ENCODE data around the gene IRX5.

Gene IRX5

DNA sequence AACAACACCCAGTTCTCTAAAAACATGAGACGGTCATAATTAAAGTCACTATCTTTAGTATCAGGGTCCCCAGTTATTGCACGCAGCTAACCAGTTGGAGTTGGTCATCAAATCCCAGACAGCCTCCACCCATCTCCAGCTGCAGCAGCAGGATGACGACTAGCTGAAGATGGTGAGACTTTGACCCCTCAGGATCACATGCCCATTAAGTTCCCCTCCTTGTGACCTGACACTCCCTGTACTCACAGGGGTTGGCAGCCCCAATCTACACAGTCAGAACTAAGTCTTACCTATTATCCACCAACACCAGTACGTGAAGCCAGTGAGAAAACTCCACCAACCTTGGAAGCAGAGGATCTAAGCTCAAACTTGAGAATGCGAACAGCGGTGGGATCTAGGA lies 37.7 kb upstream of the IRX5 start:
- DNase-seq (ENCODE audit: low spot score) = no peak
- in situ Hi-C loops (cut with MboI; ENCODE audit: low sequenced_read_pairs, unreplicated experiment) = no loop called here

DNA sequence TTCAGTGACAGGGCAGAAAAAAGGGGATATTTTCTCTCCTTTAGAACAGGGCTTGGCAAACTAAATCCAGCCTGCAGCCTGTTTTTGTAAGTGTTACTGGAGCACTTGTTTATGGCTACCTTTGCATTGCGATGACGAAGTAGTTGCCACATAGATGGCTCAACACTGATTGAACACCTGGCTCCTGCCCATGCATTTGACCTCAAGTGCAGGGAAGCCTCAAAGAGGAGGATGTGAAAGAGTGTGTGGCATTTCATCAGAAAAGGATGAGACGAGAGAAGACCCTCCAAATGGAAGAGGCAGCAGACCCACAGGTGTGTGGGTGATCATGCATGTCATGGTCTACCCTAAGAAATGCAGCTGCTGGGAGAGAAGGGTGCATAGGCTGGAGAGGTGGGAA lies 32.7 kb upstream of the IRX5 start:
- in situ Hi-C loops (cut with MboI; ENCODE audit: low sequenced_read_pairs, unreplicated experiment) = no loop called here
- TF ChIP-seq, protein P1, sequence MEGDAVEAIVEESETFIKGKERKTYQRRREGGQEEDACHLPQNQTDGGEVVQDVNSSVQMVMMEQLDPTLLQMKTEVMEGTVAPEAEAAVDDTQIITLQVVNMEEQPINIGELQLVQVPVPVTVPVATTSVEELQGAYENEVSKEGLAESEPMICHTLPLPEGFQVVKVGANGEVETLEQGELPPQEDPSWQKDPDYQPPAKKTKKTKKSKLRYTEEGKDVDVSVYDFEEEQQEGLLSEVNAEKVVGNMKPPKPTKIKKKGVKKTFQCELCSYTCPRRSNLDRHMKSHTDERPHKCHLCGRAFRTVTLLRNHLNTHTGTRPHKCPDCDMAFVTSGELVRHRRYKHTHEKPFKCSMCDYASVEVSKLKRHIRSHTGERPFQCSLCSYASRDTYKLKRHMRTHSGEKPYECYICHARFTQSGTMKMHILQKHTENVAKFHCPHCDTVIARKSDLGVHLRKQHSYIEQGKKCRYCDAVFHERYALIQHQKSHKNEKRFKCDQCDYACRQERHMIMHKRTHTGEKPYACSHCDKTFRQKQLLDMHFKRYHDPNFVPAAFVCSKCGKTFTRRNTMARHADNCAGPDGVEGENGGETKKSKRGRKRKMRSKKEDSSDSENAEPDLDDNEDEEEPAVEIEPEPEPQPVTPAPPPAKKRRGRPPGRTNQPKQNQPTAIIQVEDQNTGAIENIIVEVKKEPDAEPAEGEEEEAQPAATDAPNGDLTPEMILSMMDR (IDR thresholded peaks at IDR 0.05; ENCODE audit: borderline replicate concordance, control extremely low read depth, extremely low read depth, insufficient read depth, missing control alignments) = no peak
- DNase-seq (ENCODE audit: low spot score) = no peak

More for the DNA sequence above, 37.7 kb upstream of the IRX5 start:
- TF ChIP-seq, protein P1 (IDR thresholded peaks at IDR 0.05; ENCODE audit: borderline replicate concordance, control extremely low read depth, extremely low read depth, insufficient read depth, missing control alignments) = no peak

DNA sequence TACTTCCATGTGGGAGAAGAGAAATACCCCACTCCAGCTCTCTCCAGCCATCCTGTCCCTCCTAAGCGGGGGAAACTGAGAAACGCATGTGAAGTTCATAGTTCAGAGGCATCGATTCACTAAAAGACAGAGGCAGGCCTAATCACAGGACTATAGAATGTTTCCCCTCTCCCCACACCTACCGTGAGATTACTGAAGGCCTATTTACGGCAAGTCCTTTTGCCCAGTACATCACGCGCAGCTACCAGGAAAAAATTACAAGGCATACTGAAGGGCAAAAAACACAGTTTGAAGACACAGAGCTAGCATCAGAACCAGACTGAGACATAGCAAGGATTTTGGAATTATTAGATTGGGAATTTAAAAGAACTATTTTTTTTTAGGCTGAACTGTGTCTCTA lies 29.1 kb upstream of the IRX5 start:
- in situ Hi-C loops (cut with MboI; ENCODE audit: low sequenced_read_pairs, unreplicated experiment) = no loop called here
- TF ChIP-seq, protein P1 (IDR thresholded peaks at IDR 0.05; ENCODE audit: borderline replicate concordance, control extremely low read depth, extremely low read depth, insufficient read depth, missing control alignments) = no peak
- no peak for DNase-seq (ENCODE audit: low spot score)

DNA sequence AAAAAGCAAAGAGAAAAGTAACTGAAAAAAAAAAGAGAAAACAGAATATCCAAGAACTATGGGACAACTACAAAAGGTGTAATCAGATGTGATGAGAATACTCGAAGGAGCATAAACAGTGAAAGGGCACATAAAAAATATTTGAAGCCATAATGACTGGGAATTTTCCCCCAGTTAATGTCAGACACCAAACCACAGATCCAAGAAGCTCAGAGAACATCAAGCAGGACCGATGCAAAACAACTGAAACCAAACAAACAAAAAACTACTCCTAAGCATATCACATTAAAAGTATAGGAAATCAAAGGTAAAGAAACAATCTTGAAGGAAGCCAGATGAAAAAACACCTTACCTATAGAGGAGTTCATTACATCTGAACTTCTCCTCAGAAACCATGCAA lies 27.6 kb upstream of the IRX5 start:
- in situ Hi-C loops (cut with MboI; ENCODE audit: low sequenced_read_pairs, unreplicated experiment) = no loop called here
- no peak for DNase-seq (ENCODE audit: low spot score)
- TF ChIP-seq, protein P1 (IDR thresholded peaks at IDR 0.05; ENCODE audit: borderline replicate concordance, control extremely low read depth, extremely low read depth, insufficient read depth, missing control alignments) = no peak

DNA sequence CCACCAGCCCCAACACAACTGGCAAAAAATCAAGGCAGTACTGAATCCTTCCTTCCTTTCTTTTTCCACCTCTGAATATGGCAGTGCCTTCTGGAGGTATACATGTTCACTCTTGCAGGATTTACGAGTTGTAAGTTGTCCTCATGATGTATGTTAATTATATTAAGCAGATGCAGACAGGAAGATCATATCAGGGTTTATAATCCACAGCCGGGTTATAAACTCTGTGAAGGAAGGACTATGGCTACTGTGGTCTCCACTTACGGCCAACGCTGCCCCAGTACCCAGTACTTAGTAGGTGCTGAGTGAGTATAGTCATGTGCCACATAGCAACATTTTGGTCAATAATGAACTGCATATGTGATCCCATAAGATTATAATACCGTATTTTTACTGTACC lies 19.6 kb upstream of the IRX5 start:
- in situ Hi-C loops (cut with MboI; ENCODE audit: low sequenced_read_pairs, unreplicated experiment) = no loop called here
- TF ChIP-seq, protein P1 (IDR thresholded peaks at IDR 0.05; ENCODE audit: borderline replicate concordance, control extremely low read depth, extremely low read depth, insufficient read depth, missing control alignments) = no peak
- DNase-seq (ENCODE audit: low spot score) = no peak

GRCh38 chr16:54912720-54913119 lies 17.9 kb upstream of the IRX5 start:
- TF ChIP-seq, protein P1 (IDR thresholded peaks at IDR 0.05; ENCODE audit: borderline replicate concordance, control extremely low read depth, extremely low read depth, insufficient read depth, missing control alignments) = no peak
- in situ Hi-C loops (cut with MboI; ENCODE audit: low sequenced_read_pairs, unreplicated experiment) = no loop called here

More at GRCh38 chr16:54912720-54913119, 17.9 kb upstream of the IRX5 start:
- DNase-seq (ENCODE audit: low spot score) = no peak

All from GM13976 (cell line).